COLO668 (cell line): ENCODE measurements around the gene FZR1.
"Not testable (repeated sequence)": the region's sequence is repeated elsewhere in the genome, so short reads cannot be mapped to it uniquely, and the experiment has no call there.

Experiments
- DNase-seq: peaks from one replicate; lab custom pipeline; 2025; ENCODE audit not compliant: unreplicated experiment; lab: John Stamatoyannopoulos, UW

FZR1 gene

GRCh38 chr19:3494051-3494450 is 12.1 kb upstream of the FZR1 start:
- peak; percentile 11 for DNase-seq

- DNase-seq, result peak; percentile 51
These were observed 11.6 kb upstream of the FZR1 start for GRCh38 chr19:3494559-3494958.

GRCh38 chr19:3496392-3497273 is 9.5 kb upstream of the FZR1 start:
- no peak for DNase-seq

GRCh38 chr19:3497757-3498520 is 8.2 kb upstream of the FZR1 start:
- DNase-seq, result no peak

- peak; percentile 22 for DNase-seq
These were observed 6.2 kb upstream of the FZR1 start for GRCh38 chr19:3499738-3500428.

GRCh38 chr19:3500429-3501101 is 5.5 kb upstream of the FZR1 start, which contains the start of gene DOHH:
DOHH (minus strand) TSS chr19:3500674; CDS start chr19:3496814, 3,860 bp downstream.
- DNase-seq, result peak; percentile 94

GRCh38 chr19:3501780-3502179 is 4.3 kb upstream of the FZR1 start:
- no peak for DNase-seq

- DNase-seq, result peak; percentile 18
These were observed 3.0 kb upstream of the FZR1 start for GRCh38 chr19:3503036-3503572.

- no peak for DNase-seq
These were observed 1.4 kb upstream of the FZR1 start for GRCh38 chr19:3504735-3505134.

GRCh38 chr19:3506384-3507340 is 551 bp downstream of the FZR1 start:
- DNase-seq, result peak; percentile 27

- DNase-seq, result peak; percentile 52
These were observed 1.4 kb downstream of the FZR1 start for GRCh38 chr19:3507371-3508120.

GRCh38 chr19:3508121-3508661 is 2.1 kb downstream of the FZR1 start:
- DNase-seq, result not testable (repeated sequence)

- DNase-seq, result no peak
These were observed 2.8 kb downstream of the FZR1 start for GRCh38 chr19:3508771-3509535.

GRCh38 chr19:3509566-3509989 is 3.5 kb downstream of the FZR1 start:
- no peak for DNase-seq

- no peak for DNase-seq
These were observed 4.6 kb downstream of the FZR1 start for GRCh38 chr19:3510727-3511126.

- no peak for DNase-seq
These were observed 5.6 kb downstream of the FZR1 start for GRCh38 chr19:3511506-3512251.
